Motor neuron (in vitro differentiated cells): ENCODE results near the gene SAMD7. TPM values are rescaled to one million over a fixed set of nuclear protein-coding genes. Genes with fewer than 3 reads are reported as not detected.

Experiments
- ATAC-seq, 8 experiments: fragments of 200-7000 bp; cut with Tn5 transposase; replicated peaks in 6 of 8; 2 replicates each; pipeline ENCODE4 v1.8.0; 2021; ENCODE audit warnings: mild to moderate bottlenecking in 8 of 8, moderate library complexity in 8 of 8
- H3K27ac ChIP-seq, 2 donors: fragments of 250-450 bp; sonication (Bioruptor Pico); 2 replicates each; pipeline ENCODE4 v1.9.0; 2021; ENCODE audit warnings: antibody characterized with exemption in 2 of 2, mild to moderate bottlenecking in 2 of 2, moderate library complexity in 1 of 2
- H3K4me1 ChIP-seq, 2 donors: fragments of 250-450 bp; sonication (Bioruptor Pico); replicated peaks in 1 of 2; 2 replicates each; pipeline ENCODE4 v1.6.1; 2021; ENCODE audit warnings: antibody characterized with exemption in 2 of 2, mild to moderate bottlenecking in 2 of 2, moderate library complexity in 1 of 2
- H3K4me3 ChIP-seq, 5 donors: fragments of 250-450 bp; sonication (Bioruptor Pico); 2 replicates each; pipeline ENCODE4 v1.9.0; 2021; ENCODE audit warnings: antibody characterized with exemption in 5 of 5, mild to moderate bottlenecking in 5 of 5, moderate library complexity in 4 of 5
- WGBS, 10 experiments: fragments of 450-650 bp; shearing (Covaris generic); methylation state at CpG; one replicate each; pipeline ENCODE4 v1.0.0; 2022; 5-methylcytosine and 5-hydroxymethylcytosine counted together
- in situ Hi-C, 9 experiments: fragments of 400-800 bp; cut with MboI; loops; one replicate each; pipeline ENCODE4 v1.15.0; 2021; ENCODE audit warnings: low sequenced_read_pairs in 9 of 9, low pct_unique_long_range_greater_than_20kb in 2 of 9; ENCODE audit not compliant: unreplicated experiment in 9 of 9
- total RNA-seq, 8 experiments: library from RNA; unstranded; fragments of 300-600 nt; gene quantifications; 2 replicates each; pipeline versions ENCODE4 v1.2.3 to v1.2.4, GENCODE V29; 2022

Gene SAMD7
- total RNA-seq, 8 experiments from 2014 or later = 0.08 to 0.19 (median 0.10) TPM; not detected in 5

DNA sequence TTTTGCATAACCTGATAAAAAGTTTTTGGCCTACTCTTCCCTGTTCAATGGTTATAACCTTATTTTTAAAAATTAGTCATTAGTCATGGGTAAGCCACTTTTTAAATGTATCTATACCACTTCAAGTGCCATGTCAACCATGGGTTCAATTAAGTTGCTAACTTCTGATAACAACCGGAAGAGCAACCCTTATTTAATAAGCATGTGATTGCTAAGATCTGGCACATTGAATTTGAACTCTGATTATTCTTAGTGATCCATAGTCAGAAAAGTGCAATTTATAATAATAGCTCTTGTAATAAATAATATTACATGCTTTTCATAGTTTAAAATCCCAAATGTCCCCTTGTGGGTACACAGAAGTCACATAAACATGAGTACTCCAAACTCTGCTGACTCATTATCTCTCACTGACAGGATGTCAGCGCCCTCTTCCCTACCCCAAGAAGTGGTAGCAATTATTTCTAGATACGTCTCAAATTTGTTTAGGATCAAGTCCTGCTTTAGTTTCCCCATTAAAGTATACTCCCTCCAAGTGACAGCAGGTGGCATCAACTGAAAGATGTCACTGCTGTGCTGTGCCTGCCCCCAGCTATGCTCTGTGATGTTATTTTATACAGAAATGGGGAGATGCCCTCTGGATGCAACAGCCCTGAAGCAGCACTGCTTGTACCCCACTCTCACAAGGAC lies 18.6 kb downstream of the SAMD7 start:
- no peaks in the 10 kb centered on the region for H3K4me1 ChIP-seq
- H3K27ac ChIP-seq = no peak overlapping the region
- in situ Hi-C loops = no loop called here
- no peak overlapping the region for H3K4me3 ChIP-seq
- 46 to 100% (median 92%) methylated on average over 1 to 3 of the region's 3 CpGs; no CpG with 5 or more reads in 1 of the 10 experiments for WGBS, 10 experiments
- no peak for ATAC-seq

DNA sequence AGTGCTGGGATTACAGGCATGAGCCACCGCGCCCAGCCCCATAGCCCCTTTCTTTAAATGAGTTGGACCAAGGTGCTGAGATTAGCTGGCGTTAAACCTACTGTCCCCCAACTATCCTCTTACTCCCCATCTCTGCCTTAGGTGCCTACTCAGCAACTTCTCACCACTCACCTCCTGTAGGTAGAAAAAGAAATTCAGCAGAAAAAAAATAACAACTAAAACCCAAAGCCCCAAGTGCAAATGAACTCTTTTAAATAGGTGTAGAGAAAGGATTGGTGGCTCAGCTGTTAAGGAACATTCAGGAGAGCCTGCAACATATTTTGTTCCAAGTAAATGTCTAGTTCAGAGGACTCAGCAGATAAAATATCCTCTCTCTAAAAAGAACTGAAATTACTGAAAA lies 19.5 kb downstream of the SAMD7 start:
- WGBS, 10 experiments = 80 to 100% (median 97%) methylated on average over 1 to 3 of the region's 3 CpGs; no CpG with 5 or more reads in 6 of the 10 experiments
- no peak for ATAC-seq
- in situ Hi-C loops = no loop called here

DNA sequence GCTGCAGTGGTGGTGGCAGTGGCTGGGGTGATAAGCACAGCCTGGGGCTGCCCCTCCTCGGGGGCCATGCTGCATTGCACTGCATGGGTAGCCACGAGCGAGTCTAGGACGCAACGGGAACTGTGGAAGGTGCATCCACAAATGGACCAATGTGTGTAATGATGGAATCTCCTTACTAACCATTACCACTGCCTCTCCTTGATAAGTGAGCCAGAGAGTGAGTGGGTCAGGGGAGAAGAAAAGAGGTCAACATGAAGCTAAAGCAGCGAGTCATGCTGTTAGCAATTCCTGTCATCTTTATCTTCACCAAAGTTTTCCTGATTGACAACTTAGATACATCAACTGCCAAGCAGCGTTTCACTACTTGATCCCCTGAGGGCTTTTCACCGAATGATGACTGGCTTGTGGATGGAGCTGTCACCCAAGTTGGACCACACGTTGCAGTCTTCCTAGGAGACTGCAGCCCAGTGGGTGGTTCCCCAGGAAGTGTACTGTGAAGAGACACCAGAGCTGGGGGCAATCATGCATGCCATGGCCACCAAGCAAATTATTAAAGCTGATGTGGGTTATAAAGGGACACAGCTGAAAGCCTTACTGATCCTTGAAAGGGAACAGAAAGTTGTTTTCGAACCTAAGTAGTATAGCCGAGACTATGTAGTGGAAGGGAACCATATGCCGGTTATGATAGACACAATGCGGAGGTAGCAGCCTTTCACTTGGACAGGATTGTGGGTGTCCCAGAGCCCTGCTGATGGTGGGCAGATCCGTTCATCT lies 20.6 kb downstream of the SAMD7 start:
- WGBS, 10 experiments = 0 to 96% (median 83%) methylated on average over 1 to 10 of the region's 14 CpGs; no CpG with 5 or more reads in 2 of the 10 experiments
- Histone ChIP-seq H3K27ac (no peak overlapping the region), H3K4me3 (no peak overlapping the region), H3K4me1 (no peaks in the 10 kb centered on the region)
- no peak for ATAC-seq
- in situ Hi-C loops = no loop called here

More for the DNA sequence above, 19.5 kb downstream of the SAMD7 start:
- Histone ChIP-seq H3K27ac (no peak overlapping the region), H3K4me3 (no peak overlapping the region), H3K4me1 (no peaks in the 10 kb centered on the region)

DNA sequence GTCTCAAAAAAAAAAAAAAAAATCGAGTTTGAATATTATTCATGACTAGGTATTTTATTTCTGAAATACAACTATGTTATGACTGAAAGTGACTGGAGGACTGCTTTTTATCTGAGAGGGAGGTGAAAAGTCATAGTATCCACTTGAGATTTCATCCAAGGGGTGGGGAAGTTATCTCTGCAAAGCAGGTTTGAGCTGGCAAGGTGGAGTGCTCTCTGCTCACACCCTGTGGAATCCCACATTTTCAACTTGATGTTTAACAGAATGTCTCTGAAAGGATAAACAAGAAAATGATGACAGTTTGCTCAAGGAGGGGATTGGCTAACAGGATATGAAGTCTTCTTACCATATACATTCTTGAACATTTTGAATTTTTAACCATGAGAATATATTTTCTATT lies 27.9 kb downstream of the SAMD7 start:
- H3K4me1 ChIP-seq = no peaks in the 10 kb centered on the region
- no peak for ATAC-seq
- in situ Hi-C loops = no loop called here
- H3K27ac ChIP-seq = no peak overlapping the region
- H3K4me3 ChIP-seq = no peak overlapping the region
- 0 to 63% (median 40%) methylated on average over 1 of the region's 1 CpG; no CpG with 5 or more reads in 4 of the 10 experiments for WGBS, 10 experiments

DNA sequence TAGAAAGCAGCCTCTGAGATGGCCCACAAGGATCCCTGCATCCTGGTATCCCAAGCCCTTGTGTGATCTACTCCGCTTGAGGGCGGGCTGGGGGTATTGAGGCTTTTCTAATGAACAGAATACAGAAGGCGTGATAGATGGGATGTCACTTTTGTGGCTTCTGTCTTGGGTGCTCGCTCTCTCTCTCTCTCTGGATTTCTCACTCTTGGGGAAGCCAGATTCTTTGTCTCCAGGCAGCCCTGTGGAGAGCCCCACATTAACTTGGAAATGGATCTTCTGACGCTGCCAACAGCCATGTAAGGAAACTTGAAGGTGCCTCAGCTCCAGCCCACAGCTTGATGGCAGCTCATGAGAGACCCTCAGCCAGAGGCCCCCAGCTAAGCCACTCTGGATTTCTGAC lies 28.4 kb downstream of the SAMD7 start:
- no peak overlapping the region for H3K27ac ChIP-seq
- H3K4me3 ChIP-seq = no peak overlapping the region
- no peak for ATAC-seq
- 17 to 67% (median 38%) methylated on average over 1 to 5 of the region's 5 CpGs; no CpG with 5 or more reads in 5 of the 10 experiments for WGBS, 10 experiments
- in situ Hi-C loops = no loop called here
- H3K4me1 ChIP-seq = no peaks in the 10 kb centered on the region

DNA sequence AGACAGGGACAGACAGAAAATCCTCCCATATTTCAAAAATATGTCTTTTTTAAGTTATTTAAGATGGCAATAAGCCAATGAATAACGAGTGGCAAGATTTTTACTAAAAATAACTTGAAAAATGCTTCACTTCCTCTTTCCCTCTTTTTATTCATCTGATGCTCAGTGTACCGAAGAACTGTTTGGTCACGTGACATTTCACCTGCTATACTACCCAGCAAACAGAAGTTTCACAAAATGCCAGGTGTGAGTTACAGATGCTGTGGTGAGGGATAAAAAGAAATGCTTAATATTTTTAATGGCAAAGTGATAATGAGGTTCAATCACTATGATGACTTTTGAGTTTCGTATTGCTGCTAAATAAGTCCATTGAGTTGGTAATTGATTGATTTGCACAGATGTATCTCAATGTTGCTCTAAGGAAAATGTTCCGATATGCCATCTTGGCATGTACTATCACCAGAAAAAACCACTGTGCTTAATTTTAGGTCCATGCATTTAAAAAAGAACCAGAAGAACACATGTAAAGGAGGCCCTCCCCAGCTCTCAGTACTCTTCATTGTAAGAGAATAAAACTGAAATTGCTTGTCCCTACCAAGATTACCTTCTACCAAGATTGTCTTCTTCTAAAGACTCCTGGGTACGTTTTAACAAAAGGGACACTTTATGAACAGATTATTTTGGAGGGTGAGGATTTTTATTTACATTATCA lies 29.3 kb downstream of the SAMD7 start:
- no peak overlapping the region for H3K4me3 ChIP-seq
- in situ Hi-C loops = no loop called here

DNA sequence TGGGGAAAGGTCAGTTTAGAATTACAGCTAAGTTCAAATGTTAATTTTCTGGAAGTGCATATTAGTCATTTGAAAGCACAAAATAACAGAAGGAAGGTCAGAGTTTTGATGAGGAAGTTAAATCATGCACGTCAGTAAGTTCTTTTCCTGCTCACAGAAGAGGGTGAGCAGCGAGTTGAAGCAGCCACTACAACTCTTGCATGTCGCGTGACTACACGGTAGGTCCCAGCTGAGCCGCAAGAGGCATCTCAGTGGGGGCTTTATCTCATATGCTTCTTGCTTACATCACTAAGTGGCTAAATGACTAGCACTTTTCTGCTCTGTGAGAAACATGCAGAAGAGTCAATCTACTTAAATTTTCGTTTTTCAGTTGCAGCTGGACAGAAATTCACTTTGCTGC lies 33.9 kb downstream of the SAMD7 start:
- Histone ChIP-seq H3K4me3 (no peak overlapping the region), H3K4me1 (no peaks in the 10 kb centered on the region), H3K27ac (no peak overlapping the region)
- peak in 4 of 8 experiments; percentile 27 to 72 (median 56) for ATAC-seq
- WGBS, 10 experiments = 14 to 79% (median 40%) methylated on average over 1 to 7 of the region's 7 CpGs; no CpG with 5 or more reads in 1 of the 10 experiments
- in situ Hi-C loops = no loop called here

More for the DNA sequence above, 29.3 kb downstream of the SAMD7 start:
- H3K27ac ChIP-seq = no peak overlapping the region
- whole genome bisulfite sequencing, 10 experiments = 36 to 85% (median 65%) methylated on average over 2 to 6 of the region's 6 CpGs
- no peak for ATAC-seq
- H3K4me1 ChIP-seq = no peaks in the 10 kb centered on the region

DNA sequence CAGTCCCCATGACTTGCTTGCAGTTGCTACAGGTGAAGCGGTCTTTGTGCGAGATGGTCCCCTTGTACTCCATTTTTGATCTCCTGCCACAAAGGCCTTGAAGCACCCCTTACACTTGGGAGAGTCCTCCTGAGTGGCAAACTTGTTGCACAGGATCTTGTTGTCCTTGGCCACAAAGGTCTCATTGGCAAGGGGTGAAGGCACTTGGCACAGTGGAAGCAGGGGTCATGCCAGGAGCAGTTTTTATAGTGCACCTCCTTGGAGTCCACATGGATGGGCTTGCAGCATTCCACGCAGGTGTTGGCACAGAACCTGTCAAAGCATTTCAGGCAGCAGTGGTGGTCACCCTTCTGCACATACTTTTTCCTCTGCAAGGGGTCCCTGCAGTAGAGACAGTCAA lies 35.0 kb downstream of the SAMD7 start:
- 80 to 100% (median 95%) methylated on average over 1 to 2 of the region's 3 CpGs; no CpG with 5 or more reads in 6 of the 10 experiments for WGBS, 10 experiments
- ATAC-seq = no peak
- Histone ChIP-seq H3K4me3 (no peak overlapping the region), H3K4me1 (no peaks in the 10 kb centered on the region), H3K27ac (no peak overlapping the region)
- in situ Hi-C loops = no loop called here

DNA sequence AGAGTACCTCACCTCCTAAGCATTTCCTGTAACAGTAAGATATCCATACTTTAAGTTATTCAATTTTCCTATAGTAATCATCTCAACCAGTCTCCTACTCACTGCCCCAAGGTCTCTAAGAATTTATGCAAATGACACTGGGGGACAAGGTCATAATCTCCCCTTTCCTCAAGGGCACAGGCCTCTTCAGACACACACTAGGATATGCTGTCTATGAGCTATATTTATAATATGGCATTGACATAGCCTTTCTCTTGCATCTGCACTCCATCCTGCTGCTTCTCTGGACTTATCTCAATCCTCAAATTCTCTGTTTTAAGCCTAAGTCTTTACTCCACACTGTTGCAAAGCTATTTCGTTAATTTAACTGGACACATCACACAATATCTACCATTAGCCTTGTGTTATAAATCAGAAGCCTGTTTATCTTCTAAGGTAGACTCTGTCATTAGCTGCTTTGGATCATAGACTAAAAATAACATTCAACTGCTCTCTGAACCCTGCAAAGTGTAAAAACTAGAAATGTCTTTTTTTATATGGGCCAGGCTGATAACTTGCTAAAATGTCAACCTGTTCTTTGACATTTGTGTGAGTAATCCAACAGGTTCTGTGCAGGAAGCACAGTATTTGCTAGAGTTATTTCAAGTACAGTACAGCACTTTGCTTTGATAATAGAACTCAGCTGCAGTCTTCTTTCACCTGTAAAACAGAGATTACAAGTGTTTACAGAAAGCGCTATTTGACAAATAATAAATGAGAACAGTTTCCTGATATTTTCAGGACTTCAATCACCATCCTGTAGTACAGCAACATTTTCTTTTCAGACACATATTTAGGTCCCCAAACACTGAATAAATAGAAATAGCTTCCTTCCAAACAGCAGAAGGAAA lies 37.4 kb downstream of the SAMD7 start:
- in situ Hi-C loops = no loop called here
- Histone ChIP-seq H3K27ac (no peak overlapping the region), H3K4me3 (no peak overlapping the region), H3K4me1 (no peaks in the 10 kb centered on the region)
- peak in 2 of 8 experiments; percentile 23 to 45 for ATAC-seq
- 21 to 100% (median 86%) methylated on average over 1 to 2 of the region's 2 CpGs; no CpG with 5 or more reads in 1 of the 10 experiments for WGBS, 10 experiments

DNA sequence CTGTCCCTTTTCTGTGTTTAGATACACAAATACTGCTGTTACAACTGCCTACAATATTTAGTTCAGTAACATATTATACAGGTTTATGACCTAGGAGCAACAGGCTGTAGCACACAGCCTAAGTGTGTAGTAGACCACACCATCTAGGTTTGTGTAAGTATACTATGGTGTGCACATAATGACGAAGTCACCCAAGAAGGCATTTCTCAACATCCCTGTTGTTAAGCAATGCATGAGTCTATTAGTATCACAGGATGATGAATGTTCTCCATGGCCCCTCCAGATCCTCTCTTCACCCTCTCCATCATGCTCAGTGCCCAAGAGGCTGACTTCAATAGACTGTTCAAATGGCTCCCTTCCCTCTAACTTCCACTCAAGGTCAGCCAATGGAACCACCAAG lies 40.7 kb downstream of the SAMD7 start:
- WGBS, 10 experiments = 0 to 89% (median 53%) methylated on average over 1 of the region's 1 CpG; no CpG with 5 or more reads in 6 of the 10 experiments
- H3K4me3 ChIP-seq = no peak overlapping the region
- no peak for ATAC-seq
- H3K27ac ChIP-seq = no peak overlapping the region
- H3K4me1 ChIP-seq = no peaks in the 10 kb centered on the region
- in situ Hi-C loops = loop anchor here in 1 of 9 experiments (25.0 kb wide), 1 partner anchor 165 kb away; no protein-coding TSS in a partner anchor

DNA sequence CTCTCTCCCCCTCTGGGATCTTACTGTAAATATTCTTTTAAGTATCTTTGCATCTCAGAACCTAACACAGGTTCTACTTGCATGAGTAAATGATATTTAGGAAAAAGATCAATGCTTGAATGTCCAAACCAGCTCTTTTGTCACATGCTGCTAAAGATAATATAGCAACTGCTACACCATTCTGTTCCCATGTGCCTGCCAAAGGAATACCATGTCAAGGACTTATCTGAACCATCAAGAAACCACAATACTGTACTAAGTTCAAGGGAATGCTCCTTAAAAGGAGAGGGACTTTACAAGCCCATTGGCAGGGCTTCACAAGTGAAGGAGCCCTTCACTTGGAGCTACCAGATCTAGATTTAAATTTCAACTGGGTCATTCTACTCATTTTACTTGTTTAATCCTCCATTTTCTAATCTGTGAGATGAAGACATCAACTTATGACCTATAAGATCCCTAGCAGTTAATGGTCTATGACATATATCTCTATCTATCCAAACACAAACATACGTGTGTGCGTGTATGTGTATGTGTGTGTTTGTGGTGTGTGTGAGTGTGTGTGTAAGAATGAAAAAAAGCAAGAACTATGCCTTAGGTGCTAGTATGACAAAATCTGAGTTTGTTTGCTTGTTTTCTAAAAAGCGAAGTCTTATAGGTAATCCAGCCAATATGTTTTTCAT lies 42.2 kb downstream of the SAMD7 start:
- 60 to 100% (median 93%) methylated on average over 1 to 3 of the region's 3 CpGs; no CpG with 5 or more reads in 2 of the 10 experiments for WGBS, 10 experiments
- in situ Hi-C loops = loop anchor here in 1 of 9 experiments (25.0 kb wide), 1 partner anchor 166 kb away; no protein-coding TSS in a partner anchor
- no peak for ATAC-seq
- Histone ChIP-seq H3K4me1 (no peaks in the 10 kb centered on the region), H3K4me3 (no peak overlapping the region), H3K27ac (no peak overlapping the region)
